HG03521 (cell line): Measurements from ENCODE around the gene SHISA8.

ENCODE experiments used
- ATAC-seq: cut with Tn5 transposase; IDR thresholded peaks from one replicate; pipeline ENCODE4 v1.9.1; 2021; ENCODE audit warnings: mild to moderate bottlenecking, moderate library complexity; ENCODE audit not compliant: unreplicated experiment

Gene SHISA8

DNA sequence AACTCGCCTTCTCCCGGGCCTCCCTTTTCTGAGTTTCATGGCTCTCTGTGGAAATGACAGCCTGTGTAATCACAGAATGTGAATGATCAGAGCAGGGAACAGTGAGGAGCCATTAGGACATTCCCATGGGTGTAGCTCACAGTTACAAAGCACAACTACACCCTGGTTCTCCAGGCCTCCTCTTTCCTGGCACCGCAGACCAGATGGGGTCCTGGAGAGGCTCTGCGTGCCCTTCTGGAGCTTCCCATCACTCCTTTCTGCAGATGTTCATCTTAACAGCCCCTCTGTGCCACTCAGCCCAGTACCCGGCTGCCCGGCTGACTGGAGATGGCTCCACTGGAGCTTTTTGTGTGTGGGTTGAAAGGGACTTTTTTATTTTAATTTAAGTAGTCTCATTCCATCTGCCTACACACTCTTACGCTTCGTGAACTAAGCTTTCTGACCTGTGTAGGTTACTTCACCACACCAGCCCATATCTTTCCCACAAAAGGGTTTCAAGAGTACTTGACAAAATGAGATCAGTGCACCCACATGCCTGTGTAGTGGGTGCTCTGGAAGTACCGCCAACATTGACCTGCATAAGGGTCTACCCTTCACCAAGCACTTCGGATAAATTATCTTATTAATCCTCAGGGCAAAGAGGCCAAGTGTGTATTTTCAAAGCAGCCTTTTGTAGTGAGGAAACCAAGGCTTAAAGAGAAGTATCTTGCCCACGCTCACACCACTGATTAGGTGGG, 52.2 kb downstream of the SHISA8 start:
- ATAC-seq = no peak

- ATAC-seq = no peak
Observed at GRCh38 chr22:41862160-41862529, 52.7 kb downstream of the SHISA8 start.
